ENCODE measurements around the gene ACSS1.

ACSS1 gene

DNA sequence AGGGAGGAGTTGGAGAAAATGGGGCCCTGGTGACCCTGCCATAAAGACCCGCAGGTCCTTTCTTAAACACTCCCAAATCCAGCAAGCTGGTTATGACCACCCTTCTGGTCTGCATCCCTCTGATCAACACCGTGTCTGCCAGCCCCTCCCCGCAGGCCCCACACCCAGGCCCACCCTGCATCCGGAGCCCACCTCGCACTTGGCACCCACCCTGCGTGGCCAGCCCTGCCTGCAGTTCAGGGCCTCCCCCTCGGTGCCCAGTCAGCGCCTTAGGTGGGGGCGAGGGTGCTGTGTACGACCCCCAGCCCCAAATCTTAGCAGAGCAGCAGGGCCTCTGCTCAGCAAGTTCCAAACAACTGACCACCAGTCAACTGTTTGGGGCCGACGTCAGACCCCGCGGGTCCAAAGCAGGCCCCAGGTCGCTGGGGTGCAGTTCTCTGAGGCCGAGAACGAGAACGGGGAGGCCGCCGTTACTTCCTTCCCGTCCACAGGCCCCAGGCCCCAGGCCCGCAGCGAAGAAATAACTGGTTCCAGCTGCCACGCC, 1.2 kb downstream of the ACSS1 start:
- TF ChIP-seq TAF1 (IDR thresholded peaks at IDR 0.05; ENCODE audit: borderline replicate concordance, insufficient read depth, low read length) (no peak), SIN3A (IDR thresholded peaks at IDR 0.05; ENCODE audit: borderline replicate concordance, insufficient read depth, low read length) (no peak), FOXP2 (optimal IDR thresholded peaks at IDR 0.05; ENCODE audit: borderline replicate concordance, extremely low read depth, extremely low read length, insufficient read depth) (no peak), POLR2AphosphoS5 (IDR thresholded peaks at IDR 0.05; ENCODE audit: low read depth, low read length) (no peak)
- TF ChIP-seq, protein P1, sequence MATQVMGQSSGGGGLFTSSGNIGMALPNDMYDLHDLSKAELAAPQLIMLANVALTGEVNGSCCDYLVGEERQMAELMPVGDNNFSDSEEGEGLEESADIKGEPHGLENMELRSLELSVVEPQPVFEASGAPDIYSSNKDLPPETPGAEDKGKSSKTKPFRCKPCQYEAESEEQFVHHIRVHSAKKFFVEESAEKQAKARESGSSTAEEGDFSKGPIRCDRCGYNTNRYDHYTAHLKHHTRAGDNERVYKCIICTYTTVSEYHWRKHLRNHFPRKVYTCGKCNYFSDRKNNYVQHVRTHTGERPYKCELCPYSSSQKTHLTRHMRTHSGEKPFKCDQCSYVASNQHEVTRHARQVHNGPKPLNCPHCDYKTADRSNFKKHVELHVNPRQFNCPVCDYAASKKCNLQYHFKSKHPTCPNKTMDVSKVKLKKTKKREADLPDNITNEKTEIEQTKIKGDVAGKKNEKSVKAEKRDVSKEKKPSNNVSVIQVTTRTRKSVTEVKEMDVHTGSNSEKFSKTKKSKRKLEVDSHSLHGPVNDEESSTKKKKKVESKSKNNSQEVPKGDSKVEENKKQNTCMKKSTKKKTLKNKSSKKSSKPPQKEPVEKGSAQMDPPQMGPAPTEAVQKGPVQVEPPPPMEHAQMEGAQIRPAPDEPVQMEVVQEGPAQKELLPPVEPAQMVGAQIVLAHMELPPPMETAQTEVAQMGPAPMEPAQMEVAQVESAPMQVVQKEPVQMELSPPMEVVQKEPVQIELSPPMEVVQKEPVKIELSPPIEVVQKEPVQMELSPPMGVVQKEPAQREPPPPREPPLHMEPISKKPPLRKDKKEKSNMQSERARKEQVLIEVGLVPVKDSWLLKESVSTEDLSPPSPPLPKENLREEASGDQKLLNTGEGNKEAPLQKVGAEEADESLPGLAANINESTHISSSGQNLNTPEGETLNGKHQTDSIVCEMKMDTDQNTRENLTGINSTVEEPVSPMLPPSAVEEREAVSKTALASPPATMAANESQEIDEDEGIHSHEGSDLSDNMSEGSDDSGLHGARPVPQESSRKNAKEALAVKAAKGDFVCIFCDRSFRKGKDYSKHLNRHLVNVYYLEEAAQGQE (IDR thresholded peaks at IDR 0.05; ENCODE audit: insufficient read depth in 1 of 2, low read depth in 2 of 2, low read length in 2 of 2), result no peak

DNA sequence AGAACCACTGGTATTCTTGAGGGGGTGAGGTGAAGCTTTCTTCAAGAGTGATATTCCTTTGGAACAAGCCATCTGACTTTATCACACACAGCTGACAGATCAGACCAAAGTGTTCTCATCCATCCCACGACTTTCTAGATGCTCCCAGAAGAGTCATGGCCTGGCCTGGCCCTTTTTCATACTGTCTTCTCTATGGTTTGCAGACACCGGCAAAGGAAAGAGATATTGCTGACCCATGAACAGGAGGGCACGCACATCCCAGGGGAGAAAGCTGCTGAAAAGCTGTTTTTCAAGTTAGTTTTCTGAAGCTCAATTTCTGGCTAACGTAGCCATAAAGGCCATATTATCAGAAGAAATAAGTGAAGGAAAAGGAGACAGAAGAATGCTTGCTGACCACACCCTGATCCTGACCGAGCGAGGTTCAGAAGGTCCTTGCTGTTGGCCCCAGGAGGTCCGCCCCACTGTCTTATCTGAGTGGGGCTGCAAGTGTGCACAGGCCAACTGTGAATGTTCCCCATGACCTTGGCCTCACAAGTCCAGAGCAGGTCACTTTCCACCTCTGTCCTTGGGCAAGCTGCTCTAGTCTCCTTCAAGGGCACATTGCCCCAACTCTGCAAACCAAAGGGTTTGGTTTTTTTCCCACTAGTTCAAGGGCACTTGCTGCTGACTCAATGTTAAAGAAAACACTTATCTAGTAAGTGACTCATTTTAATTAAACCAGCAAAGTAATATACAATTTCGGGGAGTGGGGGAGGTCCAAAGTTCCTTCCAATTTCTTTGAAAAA, 2.0 kb downstream of the ACSS1 start:
- no peak for TF ChIP-seq SIN3A (IDR thresholded peaks at IDR 0.05; ENCODE audit: borderline replicate concordance, insufficient read depth, low read length)
- TF ChIP-seq POLR2AphosphoS5 (IDR thresholded peaks at IDR 0.05; ENCODE audit: low read depth, low read length), result no peak
- TF ChIP-seq, protein P1 (IDR thresholded peaks at IDR 0.05; ENCODE audit: insufficient read depth in 1 of 2, low read depth in 2 of 2, low read length in 2 of 2), result no peak
- TF ChIP-seq FOXP2 (optimal IDR thresholded peaks at IDR 0.05; ENCODE audit: borderline replicate concordance, extremely low read depth, extremely low read length, insufficient read depth), result no peak
- no peak for TF ChIP-seq TAF1 (IDR thresholded peaks at IDR 0.05; ENCODE audit: borderline replicate concordance, insufficient read depth, low read length)

DNA sequence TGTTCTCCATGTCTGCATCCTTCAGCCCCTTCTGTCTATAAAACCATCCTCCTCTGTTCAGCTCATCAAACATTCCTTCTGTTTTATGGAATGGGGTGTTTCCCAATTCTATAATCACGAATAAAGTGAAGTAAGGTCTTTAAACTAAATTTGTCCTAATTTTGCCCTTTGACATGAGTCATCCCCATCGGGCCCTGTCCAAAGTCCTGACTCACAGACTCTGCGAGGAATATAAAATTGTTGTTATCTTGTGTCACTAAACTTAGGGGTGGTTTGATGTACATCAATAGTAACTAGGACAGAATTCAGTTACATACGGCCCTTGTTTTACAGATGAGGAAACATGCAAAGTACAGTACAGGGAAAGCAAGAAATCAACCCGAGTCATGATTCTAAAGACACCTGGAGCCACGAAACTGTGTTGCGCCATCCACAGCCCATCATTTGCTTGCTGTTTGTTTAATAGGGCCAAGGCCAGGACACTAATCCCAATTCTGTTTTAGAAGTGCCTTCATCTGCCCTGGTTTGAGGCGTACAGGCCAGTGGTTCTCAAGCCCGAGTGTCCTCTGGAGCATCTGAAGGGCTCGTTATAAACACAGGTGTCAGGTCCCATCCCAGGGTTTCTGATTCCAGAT, 2.8 kb downstream of the ACSS1 start:
- TF ChIP-seq, protein P1 (IDR thresholded peaks at IDR 0.05; ENCODE audit: insufficient read depth in 1 of 2, low read depth in 2 of 2, low read length in 2 of 2), result peak; percentile 66 to 90; a peak in 3 of 4 replicates
- no peak for TF ChIP-seq SIN3A (IDR thresholded peaks at IDR 0.05; ENCODE audit: borderline replicate concordance, insufficient read depth, low read length)

DNA sequence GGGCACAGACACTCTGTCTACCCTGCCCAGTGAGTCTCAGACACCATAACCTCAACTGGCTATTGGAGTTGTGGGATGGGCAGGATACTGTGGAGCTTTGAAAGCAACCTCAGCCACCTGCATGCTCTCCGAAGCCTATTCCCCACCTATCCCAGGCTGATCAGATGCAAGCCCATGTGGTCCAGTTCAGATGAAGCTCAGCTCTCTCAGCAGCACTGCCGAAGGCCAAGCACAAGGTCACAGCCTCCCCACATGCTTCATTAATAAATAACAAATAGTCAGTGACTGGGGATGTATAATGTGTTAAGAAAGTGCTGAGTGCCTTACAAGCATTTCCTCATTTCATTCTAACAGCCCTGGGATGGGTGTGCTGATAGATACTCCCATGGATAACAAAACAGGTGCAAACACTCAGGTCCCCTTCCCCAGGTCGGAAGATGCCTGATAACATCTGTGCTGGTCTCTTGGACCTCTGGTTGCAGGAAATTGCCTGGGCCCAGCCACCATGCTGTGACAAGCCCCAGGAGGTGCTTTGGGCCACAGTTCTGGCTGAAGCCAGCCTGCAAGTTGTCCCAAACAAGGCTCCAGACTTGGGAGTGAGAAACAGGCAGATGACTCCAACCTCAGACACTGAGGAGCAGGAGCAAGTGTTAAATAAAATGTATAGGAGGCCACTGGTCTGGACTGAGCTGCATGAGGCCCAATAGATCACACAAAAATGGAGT, 3.7 kb downstream of the ACSS1 start:
- TF ChIP-seq TAF1 (IDR thresholded peaks at IDR 0.05; ENCODE audit: borderline replicate concordance, insufficient read depth, low read length) (no peak), POLR2AphosphoS5 (IDR thresholded peaks at IDR 0.05; ENCODE audit: low read depth, low read length) (no peak)
- TF ChIP-seq, protein P1 (IDR thresholded peaks at IDR 0.05; ENCODE audit: insufficient read depth in 1 of 2, low read depth in 2 of 2, low read length in 2 of 2), result no peak

Measured in PFSK-1 (cell line).